WTC11 (cell line): ENCODE measurements around the gene PAM. TPM values are rescaled to one million over a fixed set of nuclear protein-coding genes. Genes with fewer than 3 reads are reported as not detected.

Source experiments
- ATAC-seq: fragments of 200-7000 bp; cut with Tn5 transposase; 2 replicates; pipeline ENCODE4 v1.10.0; 2021; ENCODE audit warnings: mild to moderate bottlenecking, moderate library complexity
- CTCF ChIA-PET: fragments of 300-600 bp; sonication (Branson Sonifier 250); formaldehyde crosslinking; loops from one replicate; lab custom pipeline; 2021; ENCODE audit warnings: antibody characterized with exemption; lab: Charles Lee
- POLR2A ChIA-PET: fragments of 350-600 bp; sonication (Branson Sonifier 250); formaldehyde crosslinking; loops from one replicate; lab custom pipeline; 2021; ENCODE audit warnings: antibody characterized with exemption; lab: Charles Lee
- DNase-seq: peaks from one replicate; pipeline ENCODE4 v3.0.0; 2021; ENCODE audit warnings: low spot score
- H3K27ac Mint-ChIP-seq: 2 replicates; pipeline ENCODE4 v1.8.0; 2021; ENCODE audit warnings: mixed read lengths
- H3K27me3 Mint-ChIP-seq: 2 replicates; pipeline ENCODE4 v1.8.0; 2021; ENCODE audit warnings: low read depth, mild to moderate bottlenecking, moderate library complexity, mixed read lengths
- H3K36me3 Mint-ChIP-seq: 2 replicates; pipeline ENCODE4 v1.8.0; 2021; ENCODE audit warnings: mixed read lengths
- H3K4me1 Mint-ChIP-seq: 2 replicates; pipeline ENCODE4 v1.8.0; 2022; ENCODE audit warnings: mixed read lengths
- H3K4me3 Mint-ChIP-seq: 2 replicates; pipeline ENCODE4 v1.8.0; 2021; ENCODE audit warnings: mild to moderate bottlenecking, moderate library complexity, mixed read lengths
- H3K9me3 Mint-ChIP-seq: 2 replicates; pipeline ENCODE4 v1.8.0; 2021; ENCODE audit warnings: mixed read lengths
- AR ChIP-seq: fragments of 250-450 bp; sonication (Bioruptor Pico); IDR thresholded peaks from 2 replicates; pipeline ENCODE4 v1.9.0; 2021; ENCODE audit warnings: mild to moderate bottlenecking
- ATF1 ChIP-seq: sonication (generic); formaldehyde crosslinking; IDR thresholded peaks from 2 replicates; pipeline ENCODE4 v1.8.1; 2023; ENCODE audit warnings: mild to moderate bottlenecking, moderate library complexity, missing genetic modification reagents
- ESRRA ChIP-seq: sonication (generic); formaldehyde crosslinking; IDR thresholded peaks from 2 replicates; pipeline ENCODE4 v1.8.1; 2022; ENCODE audit warnings: mild to moderate bottlenecking, missing genetic modification reagents, borderline replicate concordance
- ETV6 ChIP-seq: sonication (generic); formaldehyde crosslinking; IDR thresholded peaks from 2 replicates; pipeline ENCODE4 v1.8.1; 2022; ENCODE audit warnings: mild to moderate bottlenecking, missing genetic modification reagents
- FOXJ3 ChIP-seq: sonication (generic); formaldehyde crosslinking; IDR thresholded peaks from 2 replicates; pipeline ENCODE4 v1.9.0; 2021; ENCODE audit warnings: missing genetic modification reagents, mild to moderate bottlenecking, borderline replicate concordance
- FOXK1 ChIP-seq: sonication (generic); formaldehyde crosslinking; IDR thresholded peaks from 2 replicates; pipeline ENCODE4 v1.8.0; 2022; ENCODE audit warnings: mild to moderate bottlenecking, moderate library complexity, missing genetic modification reagents
- FOXP1 ChIP-seq: sonication (generic); formaldehyde crosslinking; IDR thresholded peaks from 2 replicates; pipeline ENCODE4 v1.8.0; 2022; ENCODE audit warnings: missing genetic modification reagents, mild to moderate bottlenecking, moderate library complexity, borderline replicate concordance
- GTF2I ChIP-seq: fragments of 250-450 bp; sonication (Bioruptor Pico); conservative IDR thresholded peaks from 2 replicates; pipeline ENCODE4 v1.4.0; 2021; ENCODE audit warnings: mild to moderate bottlenecking
- JAZF1 ChIP-seq: fragments of 250-450 bp; sonication (Bioruptor Pico); IDR thresholded peaks from 2 replicates; pipeline ENCODE4 v1.9.0; 2021; ENCODE audit warnings: moderate library complexity, mild to moderate bottlenecking, inconsistent platforms
- MXD4 ChIP-seq: fragments of 250-450 bp; sonication (Bioruptor Pico); IDR thresholded peaks from 2 replicates; pipeline ENCODE4 v1.8.0; 2021; ENCODE audit warnings: mild to moderate bottlenecking, moderate library complexity, borderline replicate concordance
- PRDM15 ChIP-seq: sonication (generic); formaldehyde crosslinking; IDR thresholded peaks from 2 replicates; pipeline ENCODE4 v1.8.0; 2022; ENCODE audit warnings: missing genetic modification reagents
- SP1 ChIP-seq: sonication (generic); formaldehyde crosslinking; conservative IDR thresholded peaks from 2 replicates; pipeline ENCODE4 v1.8.1; 2022; ENCODE audit warnings: missing genetic modification reagents
- STAT6 ChIP-seq: sonication (generic); formaldehyde crosslinking; conservative IDR thresholded peaks from 2 replicates; pipeline ENCODE4 v1.8.1; 2023; ENCODE audit warnings: mild to moderate bottlenecking, low read depth, missing genetic modification reagents, moderate library complexity
- ZBTB21 ChIP-seq: sonication (generic); formaldehyde crosslinking; IDR thresholded peaks from 2 replicates; pipeline ENCODE4 v1.8.1; 2023; ENCODE audit warnings: mild to moderate bottlenecking, missing genetic modification reagents, borderline replicate concordance
- total RNA-seq: library from RNA; stranded (reverse); gene quantifications from 3 replicates; pipeline ENCODE4 v1.2.3, GENCODE V29; 2021

Gene PAM
- total RNA-seq, 1 experiment from 2014 or later: 52.3 TPM

DNA sequence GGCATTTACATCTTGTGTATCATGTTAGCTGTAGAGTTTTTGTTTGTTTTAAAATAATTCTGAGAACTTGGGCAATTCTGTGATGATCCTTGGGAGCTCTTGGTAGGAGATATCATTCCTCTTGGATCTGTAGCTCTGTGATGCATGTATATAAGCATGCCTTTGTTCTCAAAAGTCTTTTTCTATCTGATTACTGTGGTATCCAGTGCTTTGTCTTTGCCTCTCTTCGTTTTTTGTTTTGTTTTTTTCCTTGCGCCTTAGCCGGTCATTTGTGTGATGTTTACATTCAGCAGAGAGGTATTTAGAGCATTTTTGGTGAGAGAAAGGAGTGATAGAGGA, 110.0 kb downstream of the PAM start:
- POLR2A ChIA-PET: interaction anchor here (0.6 to 1.5 kb wide), 2 partner anchors 10 to 232 kb away, joined by 3 to 4 read pairs; no protein-coding TSS in a partner anchor
- H3K36me3 Mint-ChIP-seq: no peaks in the 10 kb centered on the region; the same call in 1 of the 2 replicates

More for the DNA sequence above, 110.0 kb downstream of the PAM start:
- ATAC-seq (peak; percentile 12), DNase-seq (no peak)
- peak overlapping the region; percentile 83 for H3K27ac Mint-ChIP-seq
- H3K27me3 Mint-ChIP-seq: no peaks in the 10 kb centered on the region
- CTCF ChIA-PET: interaction anchor here (0.9 to 1.9 kb wide), 3 partner anchors 85 to 194 kb away, joined by 3 to 5 read pairs (median 4); no protein-coding TSS in a partner anchor
- TF ChIP-seq SP1 (CRISPR knock-in tag) (no peak), ESRRA (CRISPR knock-in tag) (no peak), ETV6 (CRISPR knock-in tag) (no peak), STAT6 (CRISPR knock-in tag) (no peak), MXD4 (CRISPR knock-in tag) (no peak), ZBTB21 (no peak), FOXK1 (CRISPR knock-in tag) (no peak), AR (CRISPR knock-in tag) (no peak), ATF1 (CRISPR knock-in tag) (no peak), GTF2I (no peak), JAZF1 (no peak), PRDM15 (CRISPR knock-in tag) (no peak), FOXJ3 (CRISPR knock-in tag) (no peak), FOXP1 (CRISPR knock-in tag) (no peak)
- no peaks in the 10 kb centered on the region for H3K9me3 Mint-ChIP-seq
- peaks cover 41% of the 10 kb centered on the region for H3K4me1 Mint-ChIP-seq
- H3K4me3 Mint-ChIP-seq: peak overlapping the region; percentile 70
